ENCODE results near the gene EYS. TPM values are rescaled to one million over a fixed set of nuclear protein-coding genes. Genes with fewer than 3 reads are reported as not detected.

EYS gene
- total and polyA plus RNA-seq, 2 of the 13 experiments (the other 11 are each of a cell fraction or from before 2014, with no cell fraction given): 0.04 to 0.07 TPM

GRCh38 chr6:64694356-64694755, 1012.7 kb downstream of the EYS start:
- no peak for ATAC-seq
- Histone ChIP-seq H3K4me2 (ENCODE audit: low read depth, low read length) (no peak overlapping the region), H3K27me3 (ENCODE audit: control insufficient read depth in 1 of 2, insufficient read depth in 2 of 2, low read length in 2 of 2) (no peaks in the 10 kb centered on the region), H4K20me1 (ENCODE audit: insufficient read depth, low read length) (no peaks in the 10 kb centered on the region), H3K4me1 (ENCODE audit: insufficient read depth, low read length) (no peaks in the 10 kb centered on the region), H3K9ac (ENCODE audit: insufficient read depth, low read depth, low read length) (no peak overlapping the region), H2AFZ (ENCODE audit: low read length) (no peak overlapping the region), H3K36me3 (replicated peaks in 1 of 2; ENCODE audit: control insufficient read depth in 1 of 2, insufficient read depth in 2 of 2, low read length in 2 of 2) (no peaks in the 10 kb centered on the region), H3K27ac (ENCODE audit: extremely low read length, insufficient read depth, low read length) (no peak overlapping the region), H3K9me3 (ENCODE audit: low read length) (peaks cover 27% of the 10 kb centered on the region; the same call in 1 of the 2 replicates), H3K4me3 (replicated peaks in 1 of 3; ENCODE audit: insufficient read depth in 1 of 3, low read depth in 2 of 3, low read length in 3 of 3) (no peak overlapping the region), H3K79me2 (ENCODE audit: insufficient read depth, low read length) (no peaks in the 10 kb centered on the region)
- no peak for FAIRE-seq
- in situ Hi-C loops (cut with HindIII; ENCODE audit: extremely low pct_ligation_motif_present, low pct_unique_long_range_greater_than_20kb): no loop called here
- BruUV-seq (replicated peaks): no TSS peak
- intact Hi-C loops (cut with micrococcal nuclease; ENCODE audit: unreplicated experiment): no loop called here
- no peak for DNase-seq (ENCODE audit: low spot score)
- POLR2A ChIA-PET: no interaction called here
- 11% methylated on average over 3 of the region's 3 CpGs for WGBS (ENCODE audit: low lambda C conversion rate)
- CTCF ChIA-PET (ENCODE audit: low intra/inter-chr PET ratio, low total read pairs): no interaction called here
- no peak for TF ChIP-seq XBP1 (CRISPR knock-in tag; IDR thresholded peaks at IDR 0.05)
- TF ChIP-seq KLF11 (CRISPR knock-in tag; IDR thresholded peaks at IDR 0.05): no peak
- TF ChIP-seq XRCC5 (optimal IDR thresholded peaks at IDR 0.05; ENCODE audit: low read length): no peak
- no peak for TF ChIP-seq MYC (CRISPR knock-in tag; IDR thresholded peaks at IDR 0.05; ENCODE audit: borderline replicate concordance)
- no peak for TF ChIP-seq SPEN (CRISPR knock-in tag; IDR thresholded peaks at IDR 0.05; ENCODE audit: low read depth)
- TF ChIP-seq HNRNPH1 (optimal IDR thresholded peaks at IDR 0.05; ENCODE audit: low read depth, low read length): no peak
- no peak for TF ChIP-seq TOPORS (CRISPR knock-in tag; IDR thresholded peaks at IDR 0.05)
- TF ChIP-seq PBX3 (CRISPR knock-in tag; IDR thresholded peaks at IDR 0.05; ENCODE audit: borderline replicate concordance): no peak
- TF ChIP-seq BCL3 (CRISPR knock-in tag; IDR thresholded peaks at IDR 0.05): no peak
- TF ChIP-seq ZNF337 (CRISPR knock-in tag; IDR thresholded peaks at IDR 0.05; ENCODE audit: borderline replicate concordance, low read depth): no peak
- TF ChIP-seq SNAI1 (CRISPR knock-in tag; IDR thresholded peaks at IDR 0.05; ENCODE audit: borderline replicate concordance): no peak
- TF ChIP-seq ZNF691 (CRISPR knock-in tag; IDR thresholded peaks at IDR 0.05; ENCODE audit: borderline replicate concordance, low read depth): no peak
- TF ChIP-seq ATF4 (CRISPR knock-in tag; IDR thresholded peaks at IDR 0.05): no peak
- no peak for TF ChIP-seq ZBTB20 (CRISPR knock-in tag; IDR thresholded peaks at IDR 0.05; ENCODE audit: borderline replicate concordance, low read depth)
- TF ChIP-seq POGK (CRISPR knock-in tag; conservative IDR thresholded peaks at IDR 0.05): no peak

Measured in HepG2 (cell line).